ENCODE measurements around the gene NXNL1.

DNA sequence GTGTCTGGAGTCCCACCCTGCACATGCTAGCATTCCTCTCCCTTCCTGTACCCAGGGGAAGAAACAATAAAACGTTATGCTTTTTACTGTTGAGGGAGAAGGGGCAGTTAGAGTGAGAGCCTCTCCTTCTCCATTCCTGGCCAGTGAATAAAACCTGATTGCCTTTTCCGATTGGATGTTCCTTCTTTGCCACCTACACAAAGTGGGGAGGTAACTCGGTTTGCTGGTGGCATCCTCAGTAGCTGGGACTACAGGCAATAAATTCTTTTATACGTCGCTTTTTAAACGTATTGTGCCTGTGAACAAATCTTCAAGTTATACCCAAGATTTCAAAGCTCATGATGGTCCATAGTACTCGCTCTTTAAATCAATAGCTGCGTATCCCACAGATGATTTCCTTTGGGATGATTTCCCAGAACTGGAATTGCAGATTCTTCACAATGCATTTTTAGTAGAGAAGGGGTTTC lies 41.5 kb downstream of the NXNL1 start:
- TF ChIP-seq, protein P1, sequence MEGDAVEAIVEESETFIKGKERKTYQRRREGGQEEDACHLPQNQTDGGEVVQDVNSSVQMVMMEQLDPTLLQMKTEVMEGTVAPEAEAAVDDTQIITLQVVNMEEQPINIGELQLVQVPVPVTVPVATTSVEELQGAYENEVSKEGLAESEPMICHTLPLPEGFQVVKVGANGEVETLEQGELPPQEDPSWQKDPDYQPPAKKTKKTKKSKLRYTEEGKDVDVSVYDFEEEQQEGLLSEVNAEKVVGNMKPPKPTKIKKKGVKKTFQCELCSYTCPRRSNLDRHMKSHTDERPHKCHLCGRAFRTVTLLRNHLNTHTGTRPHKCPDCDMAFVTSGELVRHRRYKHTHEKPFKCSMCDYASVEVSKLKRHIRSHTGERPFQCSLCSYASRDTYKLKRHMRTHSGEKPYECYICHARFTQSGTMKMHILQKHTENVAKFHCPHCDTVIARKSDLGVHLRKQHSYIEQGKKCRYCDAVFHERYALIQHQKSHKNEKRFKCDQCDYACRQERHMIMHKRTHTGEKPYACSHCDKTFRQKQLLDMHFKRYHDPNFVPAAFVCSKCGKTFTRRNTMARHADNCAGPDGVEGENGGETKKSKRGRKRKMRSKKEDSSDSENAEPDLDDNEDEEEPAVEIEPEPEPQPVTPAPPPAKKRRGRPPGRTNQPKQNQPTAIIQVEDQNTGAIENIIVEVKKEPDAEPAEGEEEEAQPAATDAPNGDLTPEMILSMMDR (conservative IDR thresholded peaks at IDR 0.05; ENCODE audit: low read length) = no peak
- no peak for TF ChIP-seq EZH2phosphoT487 (IDR thresholded peaks at IDR 0.05; ENCODE audit: borderline replicate concordance, low read depth, low read length)

Measured in OCI-LY7 (cell line).